IPS-NIHi7 (cell line): ENCODE results near the gene CCNY.

ENCODE experiments used
- DNase-seq: peaks from one replicate; pipeline ENCODE4 v3.0.0; 2012; ENCODE audit warnings: mixed read lengths; ENCODE audit errors: extremely low spot score

Gene CCNY

DNA sequence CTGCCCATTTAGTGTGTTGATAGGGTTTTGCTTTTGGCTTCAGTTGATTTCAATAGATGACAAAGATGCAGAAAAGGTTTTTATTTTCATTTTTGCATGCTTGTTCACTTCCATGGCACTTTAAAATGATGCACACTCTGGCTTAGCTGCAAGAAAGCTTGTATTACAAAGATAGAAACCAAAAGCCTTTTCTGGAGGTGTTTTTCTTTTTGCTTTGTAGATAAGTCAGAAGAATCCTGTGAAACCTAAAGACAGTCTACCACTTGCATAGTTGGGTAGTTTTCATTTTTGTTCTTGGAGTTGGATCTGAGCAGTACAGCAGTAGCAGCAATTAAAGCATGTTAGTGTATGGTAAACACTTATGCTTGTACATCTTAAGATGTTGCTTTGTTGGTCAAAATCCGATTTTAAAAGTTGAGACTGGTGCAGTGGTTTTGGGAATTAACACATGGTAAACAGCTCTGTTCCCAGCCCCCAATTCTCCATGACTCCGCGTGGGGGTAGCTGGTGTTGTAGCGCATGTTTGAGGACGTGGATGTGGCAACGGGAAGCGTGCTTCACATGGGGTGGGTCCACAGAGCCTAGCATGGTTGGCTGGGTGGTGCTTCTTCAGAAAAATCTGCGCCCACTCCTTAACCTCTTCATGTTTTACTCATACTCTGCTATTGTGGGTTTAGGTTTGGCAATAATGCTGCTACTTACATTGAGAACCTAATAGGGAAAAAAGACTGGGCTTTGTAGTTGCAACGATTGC is 19.8 kb downstream of the CCNY start:
- DNase-seq = no peak

GRCh38 chr10:35356725-35357092 is 20.4 kb downstream of the CCNY start:
- no peak for DNase-seq

DNA sequence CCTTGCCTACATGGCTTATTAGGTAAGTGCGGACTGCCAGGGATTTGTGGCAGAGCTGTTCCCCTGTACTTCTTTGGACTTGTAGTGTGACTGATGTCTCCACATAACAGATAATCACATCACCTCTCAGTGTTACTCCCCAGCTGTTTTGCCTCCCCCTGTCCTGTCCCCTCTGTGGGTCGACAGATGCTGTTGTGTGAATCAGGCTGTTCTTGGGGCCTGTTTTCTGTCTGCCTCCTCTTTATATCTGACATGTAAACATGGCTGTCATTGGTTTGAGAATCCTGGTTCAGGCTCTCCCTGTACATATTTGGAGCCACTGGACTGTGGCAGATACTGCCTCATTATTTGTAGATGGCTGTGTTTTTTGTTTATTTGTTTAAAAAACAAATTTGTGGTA is 22.7 kb downstream of the CCNY start:
- no peak for DNase-seq

DNA sequence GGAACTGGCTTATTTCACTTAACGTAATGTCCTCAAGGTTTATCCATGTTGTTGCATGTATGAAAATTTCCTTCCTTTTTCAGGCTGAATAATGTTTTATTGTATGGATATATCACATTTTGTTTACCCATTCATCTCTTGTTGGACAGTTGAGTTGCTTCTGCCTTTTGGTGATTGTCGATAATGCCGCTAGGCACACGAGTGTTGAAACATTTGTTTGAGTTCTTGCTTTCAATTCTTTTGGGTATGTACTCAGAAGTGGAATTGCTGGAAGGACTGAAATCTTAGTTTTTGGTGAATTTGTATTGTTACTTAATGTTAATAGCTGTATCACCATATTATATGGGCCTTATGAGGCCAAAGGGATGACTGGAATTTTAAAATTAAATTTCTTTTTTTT is 23.6 kb downstream of the CCNY start:
- no peak for DNase-seq

GRCh38 chr10:35362701-35363350 is 26.5 kb downstream of the CCNY start:
- DNase-seq = no peak

- no peak for DNase-seq
Measured at GRCh38 chr10:35363587-35363986, 27.3 kb downstream of the CCNY start.

DNA sequence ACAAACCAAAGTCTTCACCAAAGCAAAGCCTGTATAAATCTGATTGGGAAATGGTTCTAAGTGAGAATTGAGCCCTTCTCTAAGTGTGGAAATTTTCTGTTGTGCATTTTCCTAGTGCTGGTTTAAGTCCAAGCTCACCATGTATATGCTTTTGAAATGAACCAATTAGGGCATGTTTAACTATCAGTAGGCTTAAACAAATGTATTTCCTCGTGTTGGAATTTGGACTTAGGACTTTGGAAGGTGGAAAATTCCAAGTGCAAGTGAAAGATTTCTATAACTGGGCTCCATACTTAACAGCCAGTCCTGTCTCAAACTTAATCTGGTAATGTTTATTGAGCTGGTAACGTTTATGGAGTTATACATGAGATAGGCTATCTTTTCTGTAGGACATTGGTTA is 28.5 kb downstream of the CCNY start:
- DNase-seq = no peak

DNA sequence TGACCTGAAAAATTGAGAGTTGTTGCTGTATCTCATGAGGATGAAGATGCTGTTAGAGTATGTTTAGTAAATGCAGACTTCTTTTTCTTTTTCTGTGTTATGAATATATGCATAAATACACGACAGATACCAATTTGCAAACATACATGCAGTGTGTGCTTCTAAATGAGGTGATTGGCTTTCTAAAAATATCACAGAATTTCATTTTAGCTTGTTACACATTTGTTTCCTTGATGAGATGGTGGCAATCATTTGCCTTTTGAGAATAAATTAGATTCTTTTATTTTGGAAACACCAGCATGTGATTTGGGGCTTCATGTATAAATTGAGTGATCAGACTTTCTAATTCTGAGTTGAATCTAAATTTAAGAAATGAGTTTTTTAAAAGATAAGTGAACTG is 29.7 kb downstream of the CCNY start:
- DNase-seq = no peak

DNA sequence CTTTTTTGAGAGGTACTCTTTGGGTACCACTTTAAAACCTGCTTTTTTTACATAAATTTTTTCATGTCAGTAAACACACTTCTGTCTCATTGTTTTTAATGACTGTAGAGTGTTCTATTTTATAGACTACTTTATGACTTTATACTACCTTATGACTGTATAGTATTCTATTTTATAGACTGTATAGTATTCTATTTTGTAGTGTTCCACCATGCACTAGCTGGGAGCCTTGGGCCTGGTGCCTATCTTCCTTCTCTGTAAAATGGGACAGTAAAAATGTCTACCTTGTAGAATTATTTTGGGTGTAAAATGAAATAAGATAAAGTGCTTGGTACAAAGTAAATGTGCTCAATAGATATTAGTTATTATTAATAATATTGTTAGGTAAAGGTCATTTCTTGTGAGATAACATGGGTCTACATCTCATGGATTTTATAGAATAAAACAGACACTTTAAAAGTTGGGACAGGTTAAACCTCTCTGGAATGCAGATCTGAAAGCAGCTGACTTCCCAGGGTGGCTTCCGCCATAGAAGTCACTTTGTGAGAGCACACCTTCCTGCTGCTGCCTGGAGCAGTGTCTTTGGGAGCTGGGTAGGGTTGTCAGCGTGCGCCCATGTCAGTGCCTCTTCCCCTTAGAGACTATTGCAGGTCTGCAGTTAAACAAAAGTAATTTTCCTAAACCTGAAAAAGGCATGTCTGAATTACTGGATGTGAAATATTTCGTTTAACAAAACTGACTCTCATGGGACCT is 31.0 kb downstream of the CCNY start:
- DNase-seq = no peak

- no peak for DNase-seq
Measured at GRCh38 chr10:35367982-35368381, 31.7 kb downstream of the CCNY start.

DNA sequence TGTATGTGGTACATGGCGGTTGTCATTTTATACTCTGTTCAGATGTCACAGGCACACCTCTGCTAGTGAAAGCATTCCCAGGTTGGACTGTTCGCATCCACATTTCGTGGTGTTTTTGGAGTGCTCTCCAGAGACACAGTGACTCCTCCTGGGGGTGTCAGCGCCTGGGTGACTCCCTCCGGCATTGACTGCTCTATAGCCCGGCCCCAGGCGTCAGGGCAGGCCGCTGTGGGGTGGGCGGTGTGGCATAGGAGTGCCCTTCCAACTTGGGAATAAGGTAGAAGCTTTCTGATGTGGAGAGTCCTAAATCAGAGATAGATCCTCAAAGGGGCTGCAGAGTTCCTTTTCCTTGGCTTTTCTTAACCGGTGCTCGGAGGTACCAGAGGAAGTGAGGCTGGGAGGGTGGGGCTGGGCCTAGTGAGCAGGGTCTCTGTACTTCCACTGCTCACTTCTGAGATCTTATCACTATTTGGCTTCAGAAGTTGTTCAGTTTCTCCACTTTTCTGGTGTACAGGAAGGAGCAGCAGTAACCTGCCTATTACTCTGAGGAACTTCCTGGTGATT is 32.3 kb downstream of the CCNY start:
- DNase-seq = no peak

DNA sequence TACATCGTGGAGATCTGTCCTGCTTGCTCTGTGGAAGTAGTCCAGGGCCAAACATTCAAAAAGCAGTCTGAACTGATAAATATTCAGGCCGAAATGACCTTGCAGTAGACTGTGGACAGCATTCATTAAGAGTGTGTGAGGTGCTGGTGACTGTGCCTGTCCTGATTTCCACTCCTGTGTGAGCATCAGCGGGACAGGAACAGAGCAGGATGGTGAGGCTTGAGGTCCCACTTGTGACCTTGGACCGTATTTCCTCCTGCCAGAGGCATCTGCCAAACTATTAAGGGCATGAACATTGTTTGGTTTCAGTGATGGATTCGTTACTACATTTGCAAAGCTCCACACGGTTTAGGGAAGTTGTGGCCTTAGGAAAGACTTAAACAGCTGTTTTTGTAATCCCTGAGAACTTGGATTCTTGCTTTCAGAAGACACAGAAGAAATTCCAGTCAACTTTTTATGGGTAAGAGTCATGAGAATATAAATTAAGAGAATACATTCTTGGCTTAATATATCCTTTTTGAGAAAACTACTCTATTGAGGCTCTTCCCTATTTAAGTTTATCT is 32.8 kb downstream of the CCNY start:
- DNase-seq = no peak

DNA sequence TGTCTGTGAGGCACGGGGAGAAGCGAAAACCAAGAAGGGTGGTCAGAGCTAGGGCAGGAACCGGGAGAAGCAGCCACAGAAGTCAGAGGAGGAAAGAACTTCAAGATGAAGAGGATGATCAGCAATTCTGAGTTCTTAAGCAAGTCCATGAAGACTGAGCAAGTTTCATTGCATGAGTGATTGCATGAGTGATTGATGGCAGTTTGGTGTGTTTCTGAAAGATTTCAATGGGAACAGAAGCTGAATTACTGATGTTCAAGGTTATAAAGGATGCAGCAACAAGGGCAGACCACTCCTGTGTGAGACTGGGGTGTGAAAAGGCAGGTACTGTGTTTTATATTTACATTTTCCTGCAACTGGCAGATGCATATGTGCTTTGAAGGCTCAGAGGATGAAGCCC is 35.4 kb downstream of the CCNY start:
- no peak for DNase-seq

DNA sequence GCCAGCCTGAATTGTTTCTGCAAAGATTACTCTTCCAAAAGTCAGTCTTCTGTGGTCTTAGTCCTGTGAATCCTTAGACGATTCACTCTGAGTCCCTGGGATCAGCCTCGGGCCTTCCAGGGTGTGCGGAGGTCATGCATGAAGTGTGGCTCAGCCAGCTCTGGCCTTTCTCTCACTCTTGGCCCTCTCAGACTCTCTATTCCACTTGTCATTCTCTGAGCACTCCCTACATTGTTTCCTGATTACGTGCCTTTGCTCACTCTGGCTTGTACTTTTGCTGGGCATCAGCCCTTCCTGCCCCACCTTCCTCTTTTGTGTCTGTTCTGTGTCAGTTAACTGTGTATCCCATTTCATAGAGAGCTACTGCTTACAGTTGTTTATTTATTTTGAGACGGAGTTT is 36.0 kb downstream of the CCNY start:
- no peak for DNase-seq

DNA sequence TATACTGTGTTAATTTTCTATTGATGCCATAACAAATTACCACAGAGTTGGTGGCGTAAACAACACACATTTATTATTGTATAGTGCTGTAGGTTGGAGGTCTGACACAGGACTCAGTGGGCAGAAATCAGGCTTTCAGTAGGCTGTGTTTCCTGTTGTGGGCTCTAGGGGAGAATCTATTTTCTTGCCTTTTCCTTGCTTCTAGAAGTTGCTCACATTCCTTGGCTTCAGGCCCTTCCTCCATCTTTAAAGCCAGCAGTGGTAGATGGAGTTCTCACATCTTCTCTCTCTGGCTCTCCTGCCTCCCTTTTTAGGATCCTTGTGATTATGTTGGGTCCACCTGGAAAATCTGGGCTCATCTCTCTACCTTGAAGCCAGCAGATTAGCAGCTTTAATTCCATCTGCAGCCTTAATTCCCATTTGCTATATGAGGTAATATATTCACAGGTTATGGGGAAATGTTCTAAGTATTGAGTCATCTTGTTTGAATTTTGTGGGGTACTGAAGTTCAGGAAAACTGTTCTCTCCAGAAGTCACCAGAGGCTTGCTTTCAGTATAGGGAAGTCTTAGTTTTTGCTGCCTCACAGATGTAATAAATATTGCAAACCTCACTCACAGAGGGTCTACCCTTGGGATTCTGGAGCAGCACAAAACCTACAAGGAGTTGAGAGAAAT is 38.9 kb downstream of the CCNY start:
- DNase-seq = no peak

GRCh38 chr10:35377050-35377728 is 40.9 kb downstream of the CCNY start:
- no peak for DNase-seq

DNA sequence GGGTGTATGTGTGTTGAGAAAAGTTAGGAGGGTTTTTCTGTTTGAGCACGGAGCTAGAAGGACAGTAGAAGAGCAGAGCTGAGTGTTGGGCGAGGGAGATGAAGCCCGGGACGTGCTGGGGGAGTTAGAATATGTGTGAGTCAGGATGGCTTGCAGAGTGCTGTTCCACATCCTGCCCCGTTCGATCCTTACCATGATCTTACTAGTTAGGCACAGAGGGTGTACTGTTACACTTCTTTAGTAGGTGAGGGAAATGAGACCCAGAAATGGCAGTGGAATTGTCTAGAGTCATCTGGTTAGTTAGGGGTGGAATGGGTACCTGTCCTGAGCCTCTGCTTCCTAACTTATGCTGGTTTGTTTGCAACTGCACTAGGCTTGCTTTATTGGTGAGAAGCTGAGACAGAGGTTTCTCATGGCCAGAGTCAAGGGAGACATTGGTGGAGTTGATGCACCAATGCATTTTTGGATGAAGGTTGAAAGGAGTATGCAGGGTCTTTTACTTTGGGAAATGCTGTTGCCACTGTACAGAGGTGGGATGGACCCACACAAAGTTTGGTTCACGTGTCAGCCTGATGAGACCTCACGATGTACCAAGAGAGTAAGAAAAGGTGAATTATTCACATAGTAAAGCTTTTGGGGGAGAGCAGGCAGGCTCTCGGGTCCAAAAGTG is 42.4 kb downstream of the CCNY start:
- no peak for DNase-seq

DNA sequence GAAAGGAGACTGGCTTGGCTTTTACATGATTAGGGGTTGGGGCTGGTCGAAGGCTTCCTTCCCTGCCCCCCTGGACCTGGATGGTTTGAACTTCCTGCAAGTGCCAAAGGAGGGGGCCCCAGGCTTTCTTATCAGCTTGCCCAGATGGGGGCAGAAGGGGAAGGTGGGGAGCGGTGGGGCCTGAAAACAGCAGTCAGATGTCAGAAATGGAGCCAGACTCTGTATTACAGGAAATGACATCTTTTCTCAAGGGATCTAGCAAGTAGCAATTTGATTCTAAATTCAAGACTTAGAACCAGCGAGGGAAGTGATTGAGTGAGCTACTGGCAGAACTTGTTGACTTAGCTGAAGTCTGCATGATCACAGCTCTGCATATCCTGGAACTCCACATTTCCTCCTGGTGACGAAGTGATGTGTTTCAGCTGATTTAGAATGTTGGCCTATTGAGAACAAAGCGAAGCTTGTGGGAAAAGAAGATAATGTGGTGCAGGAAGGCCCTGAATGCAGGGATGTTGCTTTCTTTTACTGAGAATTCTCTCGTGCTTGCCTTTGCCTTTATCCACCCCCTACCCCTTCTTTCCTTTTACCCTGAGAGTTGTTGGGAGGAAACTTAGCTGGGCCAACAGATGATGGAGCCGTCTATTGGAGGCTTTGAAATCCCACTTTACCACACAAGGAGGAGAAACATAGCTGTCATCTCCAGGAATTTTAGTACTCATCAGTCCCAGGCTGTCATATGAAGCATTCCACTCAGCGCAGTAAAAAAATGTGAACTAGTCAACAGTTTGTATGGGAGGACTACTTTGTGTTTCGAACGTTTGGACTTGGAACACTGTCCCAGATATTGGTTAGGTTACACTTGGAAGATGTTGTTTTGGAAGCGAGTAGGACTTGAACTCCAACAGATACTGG is 43.2 kb downstream of the CCNY start:
- no peak for DNase-seq

- no peak for DNase-seq
Measured at GRCh38 chr10:35382096-35382495, 45.8 kb downstream of the CCNY start.
